CD14-positive monocyte (primary cell): Measurements from ENCODE around the gene UGT1A5. TPM values are rescaled to one million over a fixed set of nuclear protein-coding genes. Genes with fewer than 3 reads are reported as not detected.

Source experiments
- DNase-seq, 3 donors: peaks; one replicate each; pipeline ENCODE4 v3.0.0-alpha.2; 2011 to 2022
- H2AFZ ChIP-seq: 2 replicates; pipeline ENCODE4 v1.6.0; 2012; ENCODE audit warnings: mild to moderate bottlenecking, low read depth, low read length, inconsistent platforms; ENCODE audit not compliant: insufficient read depth, poor library complexity, severe bottlenecking
- H3K27ac ChIP-seq, 2 donors: 1 replicate in 1 of 2; 2 replicates in 1 of 2; pipeline ENCODE4 v1.5.1; 2012 to 2013; ENCODE audit warnings: low read length in 2 of 2, control low read depth in 1 of 2, inconsistent platforms in 1 of 2, low read depth in 1 of 2, mild to moderate bottlenecking in 1 of 2
- H3K27me3 ChIP-seq, 2 donors: one replicate each; pipeline versions ENCODE4 v1.6.0 to v1.6.1; 2011 to 2013; ENCODE audit warnings: low read length in 2 of 2; ENCODE audit not compliant: control insufficient read depth in 2 of 2, insufficient read depth in 2 of 2
- H3K36me3 ChIP-seq, 2 donors: replicated peaks in 1 of 2; 1 replicate in 1 of 2; 2 replicates in 1 of 2; pipeline versions ENCODE4 v1.5.1 to v1.6.1; 2012 to 2013; ENCODE audit warnings: low read length in 2 of 2, control low read depth in 1 of 2, inconsistent platforms in 1 of 2, mild to moderate bottlenecking in 1 of 2; ENCODE audit not compliant: insufficient read depth in 2 of 2, control insufficient read depth in 1 of 2
- H3K4me1 ChIP-seq, 2 donors: 1 replicate in 1 of 2; 2 replicates in 1 of 2; pipeline versions ENCODE4 v1.5.1 to v1.6.1; 2012 to 2013; ENCODE audit warnings: low read length in 2 of 2, control low read depth in 1 of 2, inconsistent platforms in 1 of 2, mild to moderate bottlenecking in 1 of 2, moderate library complexity in 1 of 2; ENCODE audit not compliant: insufficient read depth in 2 of 2, control insufficient read depth in 1 of 2
- H3K4me2 ChIP-seq: replicated peaks from 2 replicates; pipeline ENCODE3; 2012; ENCODE audit warnings: low read length, moderate library complexity, mild to moderate bottlenecking; ENCODE audit not compliant: poor library complexity, severe bottlenecking; ENCODE audit errors: extremely low read depth
- H3K4me3 ChIP-seq, 3 experiments: fragments of 200-600 bp in 1 of 3; sonication (generic) in 1 of 3; replicated peaks in 1 of 3; 1 replicate in 2 of 3; 2 replicates in 1 of 3; pipeline ENCODE4 v1.5.1; 2011 to 2013; ENCODE audit warnings: low read length in 3 of 3, mild to moderate bottlenecking in 3 of 3, control low read depth in 2 of 3, low read depth in 2 of 3, inconsistent platforms in 1 of 3, moderate library complexity in 1 of 3
- H3K79me2 ChIP-seq: 2 replicates; pipeline ENCODE4 v1.6.0; 2012; ENCODE audit warnings: mild to moderate bottlenecking, control low read depth, inconsistent platforms, low read length, moderate library complexity; ENCODE audit not compliant: insufficient read depth
- H3K9ac ChIP-seq: 2 replicates; pipeline ENCODE4 v1.6.0; 2017; ENCODE audit warnings: low read length, mild to moderate bottlenecking; ENCODE audit not compliant: insufficient read depth, poor library complexity, severe bottlenecking
- H3K9me3 ChIP-seq, 2 donors: replicated peaks in 1 of 2; 1 replicate in 1 of 2; 2 replicates in 1 of 2; pipeline versions ENCODE4 v1.5.1 to v1.6.1; 2012 to 2013; ENCODE audit warnings: low read length in 2 of 2, control low read depth in 1 of 2; ENCODE audit not compliant: control insufficient read depth in 1 of 2, insufficient read depth in 1 of 2
- H4K20me1 ChIP-seq: 2 replicates; pipeline ENCODE4 v1.6.0; 2012; ENCODE audit warnings: mild to moderate bottlenecking, low read length, control low read depth, moderate library complexity; ENCODE audit not compliant: insufficient read depth
- H3K27ac Mint-ChIP-seq, 7 donors: one replicate each; pipeline ENCODE4 v1.8.0; 2020; ENCODE audit warnings: mild to moderate bottlenecking in 7 of 7, mixed read lengths in 7 of 7, moderate library complexity in 6 of 7, inconsistent platforms in 2 of 7
- H3K27me3 Mint-ChIP-seq, 3 donors: one replicate each; pipeline ENCODE4 v1.8.0; 2021 to 2022; ENCODE audit warnings: low read depth in 3 of 3, mild to moderate bottlenecking in 3 of 3, mixed read lengths in 3 of 3, moderate library complexity in 3 of 3, inconsistent platforms in 1 of 3
- H3K36me3 Mint-ChIP-seq, 2 donors: one replicate each; pipeline ENCODE4 v1.8.0; 2020; ENCODE audit warnings: mixed read lengths in 2 of 2, inconsistent platforms in 1 of 2, mild to moderate bottlenecking in 1 of 2
- H3K4me1 Mint-ChIP-seq: one replicate; pipeline ENCODE4 v1.8.0; 2020; ENCODE audit warnings: mild to moderate bottlenecking, mixed read lengths
- H3K4me3 Mint-ChIP-seq, 2 donors: one replicate each; pipeline ENCODE4 v1.8.0; 2020; ENCODE audit warnings: mild to moderate bottlenecking in 2 of 2, mixed read lengths in 2 of 2, moderate library complexity in 1 of 2
- H3K9me3 Mint-ChIP-seq, 7 donors: one replicate each; pipeline ENCODE4 v1.8.0; 2020 to 2022; ENCODE audit warnings: mixed read lengths in 7 of 7, mild to moderate bottlenecking in 6 of 7, moderate library complexity in 6 of 7, inconsistent platforms in 2 of 7
- WGBS: methylation state at CpG from one replicate; pipeline ENCODE4 v1.1.5; 2013; ENCODE audit warnings: missing lambda C conversion rate; ENCODE audit not compliant: insufficient coverage; 5-methylcytosine and 5-hydroxymethylcytosine counted together
- intact Hi-C, 2 donors: fragments of 100-400 bp; cut with micrococcal nuclease; formaldehyde crosslinking; loops; one replicate each; pipeline versions ENCODE4 v1.15.0 to v1.15.1; 2023
- polyA plus RNA-seq, 3 donors: library from polyadenylated mRNA; depleted of rRNA in 1 of 3; unstranded in 2 of 3; stranded (reverse) in 1 of 3; fragments of 300-500 nt in 2 of 3; fragments of >200 nt in 1 of 3; fragmentation: Illumina TruSeq in 2 of 3; gene quantifications; 1 replicate in 2 of 3; 2 replicates in 1 of 3; pipeline ENCODE4 v1.2.3, GENCODE V29; 2012 to 2021
- TF ChIP-seq, protein P1 (sequence below): fragments of 200-600 bp; IDR thresholded peaks from one replicate; pipeline ENCODE4 v1.8.0; 2022; ENCODE audit warnings: antibody characterized with exemption, mild to moderate bottlenecking

Gene UGT1A5
- polyA plus RNA-seq, 3 donors = not detected

- WGBS = 100% methylated on average over 2 of the region's 5 CpGs
- peaks cover 13 to 30% (median 16%) of the 10 kb centered on the region in 7 donors for H3K9me3 Mint-ChIP-seq
- TF ChIP-seq, protein P1, sequence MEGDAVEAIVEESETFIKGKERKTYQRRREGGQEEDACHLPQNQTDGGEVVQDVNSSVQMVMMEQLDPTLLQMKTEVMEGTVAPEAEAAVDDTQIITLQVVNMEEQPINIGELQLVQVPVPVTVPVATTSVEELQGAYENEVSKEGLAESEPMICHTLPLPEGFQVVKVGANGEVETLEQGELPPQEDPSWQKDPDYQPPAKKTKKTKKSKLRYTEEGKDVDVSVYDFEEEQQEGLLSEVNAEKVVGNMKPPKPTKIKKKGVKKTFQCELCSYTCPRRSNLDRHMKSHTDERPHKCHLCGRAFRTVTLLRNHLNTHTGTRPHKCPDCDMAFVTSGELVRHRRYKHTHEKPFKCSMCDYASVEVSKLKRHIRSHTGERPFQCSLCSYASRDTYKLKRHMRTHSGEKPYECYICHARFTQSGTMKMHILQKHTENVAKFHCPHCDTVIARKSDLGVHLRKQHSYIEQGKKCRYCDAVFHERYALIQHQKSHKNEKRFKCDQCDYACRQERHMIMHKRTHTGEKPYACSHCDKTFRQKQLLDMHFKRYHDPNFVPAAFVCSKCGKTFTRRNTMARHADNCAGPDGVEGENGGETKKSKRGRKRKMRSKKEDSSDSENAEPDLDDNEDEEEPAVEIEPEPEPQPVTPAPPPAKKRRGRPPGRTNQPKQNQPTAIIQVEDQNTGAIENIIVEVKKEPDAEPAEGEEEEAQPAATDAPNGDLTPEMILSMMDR = no peak
- no peaks in the 10 kb centered on the region for H3K36me3 Mint-ChIP-seq
- no peaks in the 10 kb centered on the region for H3K4me1 Mint-ChIP-seq
- intact Hi-C loops = no loop called here
- Histone ChIP-seq H3K4me3 (no peak overlapping the region), H3K4me1 (no peaks in the 10 kb centered on the region), H3K9me3 (peaks cover 14 to 19% of the 10 kb centered on the region in 2 donors), H3K27me3 (no peaks in the 10 kb centered on the region), H3K36me3 (no peaks in the 10 kb centered on the region), H4K20me1 (no peaks in the 10 kb centered on the region), H3K4me2 (no peak overlapping the region), H3K9ac (no peak overlapping the region), H3K79me2 (no peaks in the 10 kb centered on the region), H3K27ac (no peak overlapping the region), H2AFZ (no peak overlapping the region)
- no peak for DNase-seq
- H3K4me3 Mint-ChIP-seq = no peak overlapping the region
- H3K27me3 Mint-ChIP-seq = peaks cover 2 to 6% (median 6%) of the 10 kb centered on the region in 3 donors
- no peak overlapping the region for H3K27ac Mint-ChIP-seq
These were observed 61.1 kb downstream of the UGT1A5 start for GRCh38 chr2:233773854-233774253.

DNA sequence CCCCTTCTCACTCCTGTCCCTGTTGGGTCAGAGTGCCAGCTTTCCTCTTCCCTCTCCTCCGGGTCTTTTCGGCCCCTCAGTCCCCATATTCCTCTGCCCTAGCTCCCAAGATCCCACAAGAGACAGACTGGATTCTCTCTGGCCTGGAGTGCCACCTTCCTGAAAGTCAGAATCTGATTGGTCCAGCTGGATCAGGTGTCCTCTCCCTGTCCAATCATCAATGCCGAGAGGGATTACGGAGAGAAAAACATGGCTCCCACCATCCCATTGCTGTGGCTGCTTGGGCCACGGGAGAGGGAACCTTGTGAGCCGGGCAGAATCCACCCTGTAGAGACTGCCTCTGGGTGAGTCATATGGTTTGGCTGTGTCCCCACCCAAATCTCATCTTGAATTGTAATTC lies 62.7 kb downstream of the UGT1A5 start:
- H3K27me3 ChIP-seq = no peaks in the 10 kb centered on the region
- H2AFZ ChIP-seq = no peak overlapping the region
- no peak overlapping the region for H3K27ac Mint-ChIP-seq
- H3K9ac ChIP-seq = no peak overlapping the region
- H4K20me1 ChIP-seq = no peaks in the 10 kb centered on the region
- no peak overlapping the region for H3K4me3 ChIP-seq
- H3K27me3 Mint-ChIP-seq = peaks cover 0 to 6% (median 3%) of the 10 kb centered on the region in 3 donors
- H3K9me3 ChIP-seq = peaks cover 14 to 22% of the 10 kb centered on the region in 2 donors
- no peak overlapping the region for H3K4me2 ChIP-seq
- H3K4me3 Mint-ChIP-seq = no peak overlapping the region
- H3K9me3 Mint-ChIP-seq = peaks cover 13 to 43% (median 18%) of the 10 kb centered on the region in 7 donors
- no peaks in the 10 kb centered on the region for H3K36me3 Mint-ChIP-seq
- H3K79me2 ChIP-seq = no peaks in the 10 kb centered on the region
- no peaks in the 10 kb centered on the region for H3K4me1 ChIP-seq
- no peaks in the 10 kb centered on the region for H3K4me1 Mint-ChIP-seq
- TF ChIP-seq, protein P1 = no peak
- intact Hi-C loops = no loop called here
- no peak overlapping the region for H3K27ac ChIP-seq
- 100% methylated on average over 4 of the region's 6 CpGs for WGBS
- no peaks in the 10 kb centered on the region for H3K36me3 ChIP-seq
- no peak for DNase-seq
